GM18951 (cell line): ENCODE results near the gene DNAJC5.

Experiments used
- POLR2A ChIP-seq: IDR thresholded peaks from 4 replicates; pipeline ENCODE4 v1.6.1; 2011; ENCODE audit warnings: mild to moderate bottlenecking; ENCODE audit not compliant: insufficient read length, insufficient read depth; ENCODE audit errors: extremely low read depth
- in situ Hi-C: fragments of 300-500 bp; cut with MboI; formaldehyde crosslinking; loops from one replicate; pipeline ENCODE4 v1.12.0; 2022; ENCODE audit warnings: low sequenced_read_pairs, mixed read lengths, inconsistent platforms; ENCODE audit not compliant: unreplicated experiment

Gene DNAJC5

GRCh38 chr20:63855363-63856097 lies 39.4 kb upstream of the DNAJC5 start:
- no peak for TF ChIP-seq POLR2A
- in situ Hi-C loops, result no loop called here

- in situ Hi-C loops, result no loop called here
- TF ChIP-seq POLR2A, result no peak
Observed at GRCh38 chr20:63856098-63856511, 38.8 kb upstream of the DNAJC5 start.

- in situ Hi-C loops, result no loop called here
- TF ChIP-seq POLR2A, result peak; percentile 10
Observed at GRCh38 chr20:63857764-63858392, 37.0 kb upstream of the DNAJC5 start.

DNA sequence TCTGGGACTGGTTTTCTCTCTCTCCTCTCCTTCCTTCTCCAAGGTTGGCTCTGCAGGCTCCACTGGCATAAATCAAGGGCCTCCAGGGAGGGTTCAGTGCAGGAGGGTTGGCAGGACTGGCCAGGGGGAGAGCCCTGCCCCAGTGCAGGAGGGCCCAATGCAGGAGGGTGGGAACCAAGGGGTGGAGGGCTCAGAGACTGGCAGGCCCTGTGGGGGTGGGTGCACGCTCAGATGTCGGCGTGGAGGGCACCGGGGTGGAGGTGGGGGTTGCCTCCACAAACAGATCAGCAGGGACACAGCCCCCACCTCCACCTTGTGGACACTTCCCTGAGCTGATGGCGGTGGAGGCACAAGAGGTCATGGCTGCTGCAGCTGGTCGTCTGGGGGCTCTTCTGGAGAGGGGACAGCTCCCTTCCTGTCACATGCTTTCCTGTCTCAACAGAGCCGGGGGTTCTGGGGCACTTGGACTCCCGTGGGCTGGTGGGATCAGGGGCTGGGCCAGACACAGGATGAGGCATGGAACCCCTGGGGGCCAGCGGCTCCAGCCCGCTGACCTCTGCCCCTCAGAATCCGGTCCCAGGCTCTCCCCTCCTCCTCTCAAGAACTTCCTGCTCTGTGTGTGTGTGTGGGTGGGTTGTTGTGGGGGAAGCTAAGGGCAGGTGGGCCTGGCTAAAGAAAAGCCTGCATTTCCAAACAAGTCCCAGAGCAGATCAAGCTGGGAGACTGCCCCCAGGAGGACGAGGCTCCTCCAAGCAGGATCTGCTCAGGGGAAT lies 36.3 kb upstream of the DNAJC5 start:
- TF ChIP-seq POLR2A, result peak; percentile 2
- in situ Hi-C loops, result no loop called here

DNA sequence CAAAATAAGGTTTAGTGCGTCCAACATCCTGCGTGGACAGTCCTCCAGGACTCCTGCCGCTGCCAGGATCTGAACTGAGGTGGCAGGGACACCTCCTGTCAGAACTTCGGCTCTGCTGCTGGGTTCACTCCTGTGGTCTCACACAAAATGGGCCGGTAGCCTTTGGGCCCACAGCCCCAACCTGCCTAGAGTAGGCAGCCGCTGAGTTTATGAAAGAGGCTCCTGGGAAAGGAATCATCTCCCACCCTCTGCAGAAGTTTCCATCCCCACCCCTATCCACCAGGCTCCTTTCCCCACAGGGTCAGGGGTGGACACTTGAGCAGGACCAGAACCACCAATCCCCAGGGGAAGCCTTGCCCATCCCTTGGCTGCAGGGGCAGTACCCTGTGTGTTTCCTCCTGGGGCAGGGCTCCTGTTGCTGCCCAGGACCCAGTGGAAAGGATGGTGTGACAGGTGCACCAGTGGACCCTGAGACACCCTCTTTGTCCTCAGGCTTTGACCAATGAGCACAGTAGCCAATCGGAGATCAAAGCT lies 35.7 kb upstream of the DNAJC5 start:
- TF ChIP-seq POLR2A, result no peak
- in situ Hi-C loops, result no loop called here

DNA sequence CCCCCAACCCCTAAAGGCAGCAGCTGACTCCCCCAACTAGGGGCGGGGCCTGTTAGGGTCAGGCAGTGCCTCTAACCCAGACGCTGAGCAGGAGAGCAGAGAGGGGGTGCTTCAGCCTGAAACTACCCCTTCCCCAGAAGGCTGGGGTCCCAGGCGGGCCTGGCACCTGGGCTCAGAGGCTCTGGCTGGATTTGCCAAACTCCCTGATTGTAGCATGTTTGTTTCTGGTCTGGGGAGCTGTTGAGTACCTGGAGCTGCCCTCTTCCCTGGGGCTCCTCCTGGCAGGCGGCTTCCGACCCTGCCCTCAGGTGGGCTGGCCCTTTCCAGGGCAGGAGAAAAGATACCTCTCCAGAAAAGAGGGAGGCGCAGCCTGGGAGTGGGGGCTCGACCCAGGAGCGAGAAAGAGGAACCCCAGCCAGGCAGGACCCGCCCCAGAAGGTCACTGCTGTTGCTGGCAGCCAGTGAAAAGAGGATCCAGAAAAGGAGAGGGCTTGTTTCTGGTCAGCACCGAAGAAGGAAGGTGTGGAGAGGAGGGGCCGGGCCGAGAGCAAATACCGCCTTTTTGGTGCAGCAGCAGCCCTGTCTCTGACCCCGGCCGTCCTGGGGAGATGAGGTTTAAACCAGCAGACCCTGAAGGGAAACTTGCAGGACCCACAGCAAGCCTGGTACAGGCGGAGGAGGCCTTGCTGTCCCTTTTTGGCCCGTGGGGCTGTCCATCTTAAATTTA lies 34.4 kb upstream of the DNAJC5 start:
- no peak for TF ChIP-seq POLR2A
- in situ Hi-C loops, result no loop called here

DNA sequence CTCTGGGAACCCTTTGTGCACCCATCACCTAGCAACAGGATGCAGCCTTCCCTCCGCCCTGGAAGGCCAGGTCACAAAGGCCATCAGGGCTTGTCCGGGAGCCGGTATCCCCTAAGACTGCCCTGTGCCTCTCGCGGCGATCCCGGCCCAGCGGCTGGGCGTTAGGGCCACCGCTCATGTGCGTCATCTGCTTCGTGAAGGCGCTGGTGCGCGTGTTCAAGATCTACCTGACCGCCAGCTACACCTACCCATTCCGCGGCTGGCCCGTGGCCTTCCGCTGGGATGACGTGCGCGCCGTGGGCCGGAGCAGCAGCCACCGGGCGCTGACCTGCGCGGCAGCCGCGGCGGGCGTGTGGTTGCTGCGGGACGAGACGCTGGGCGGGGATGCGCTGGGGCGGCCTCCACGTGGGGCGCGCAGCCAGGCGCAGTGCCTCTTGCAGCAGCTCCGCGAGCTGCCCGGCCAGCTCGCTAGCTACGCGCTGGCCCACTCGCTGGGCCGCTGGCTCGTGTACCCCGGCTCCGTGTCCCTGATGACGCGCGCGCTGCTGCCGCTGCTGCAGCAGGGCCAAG lies 33.5 kb upstream of the DNAJC5 start, which contains the start of gene ABHD16B:
Gene ABHD16B (plus strand): TSS at position 134 of the 570 bp plus-strand sequence. CDS start 43 bp downstream, at position 177.
- in situ Hi-C loops, result no loop called here
- TF ChIP-seq POLR2A, result no peak

DNA sequence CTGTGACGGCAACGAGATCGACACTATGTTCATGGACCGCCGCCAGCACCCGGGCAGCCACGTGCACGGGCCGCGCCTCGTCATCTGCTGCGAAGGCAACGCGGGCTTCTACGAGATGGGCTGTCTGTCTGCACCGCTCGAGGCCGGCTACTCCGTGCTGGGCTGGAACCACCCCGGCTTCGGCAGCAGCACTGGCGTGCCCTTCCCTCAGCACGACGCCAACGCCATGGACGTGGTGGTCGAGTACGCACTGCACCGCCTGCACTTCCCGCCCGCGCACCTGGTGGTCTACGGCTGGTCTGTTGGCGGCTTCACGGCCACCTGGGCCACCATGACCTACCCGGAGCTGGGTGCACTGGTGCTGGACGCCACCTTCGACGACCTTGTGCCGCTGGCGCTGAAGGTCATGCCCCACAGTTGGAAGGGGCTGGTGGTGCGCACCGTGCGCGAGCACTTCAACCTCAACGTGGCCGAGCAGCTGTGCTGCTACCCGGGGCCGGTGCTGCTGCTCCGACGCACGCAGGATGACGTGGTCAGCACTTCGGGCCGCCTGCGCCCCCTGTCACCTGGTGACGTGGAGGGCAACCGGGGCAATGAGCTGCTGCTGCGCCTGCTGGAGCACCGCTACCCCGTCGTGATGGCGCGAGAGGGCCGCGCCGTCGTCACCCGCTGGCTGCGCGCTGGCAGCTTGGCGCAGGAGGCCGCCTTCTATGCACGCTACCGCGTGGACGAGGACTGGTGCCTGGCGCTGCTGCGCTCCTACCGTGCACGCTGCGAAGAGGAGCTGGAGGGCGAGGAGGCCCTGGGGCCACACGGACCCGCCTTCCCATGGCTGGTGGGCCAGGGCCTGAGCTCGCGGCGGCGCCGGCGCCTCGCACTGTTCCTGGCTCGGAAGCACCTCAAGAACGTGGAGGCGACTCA lies 32.7 kb upstream of the DNAJC5 start:
- in situ Hi-C loops, result no loop called here
- no peak for TF ChIP-seq POLR2A

DNA sequence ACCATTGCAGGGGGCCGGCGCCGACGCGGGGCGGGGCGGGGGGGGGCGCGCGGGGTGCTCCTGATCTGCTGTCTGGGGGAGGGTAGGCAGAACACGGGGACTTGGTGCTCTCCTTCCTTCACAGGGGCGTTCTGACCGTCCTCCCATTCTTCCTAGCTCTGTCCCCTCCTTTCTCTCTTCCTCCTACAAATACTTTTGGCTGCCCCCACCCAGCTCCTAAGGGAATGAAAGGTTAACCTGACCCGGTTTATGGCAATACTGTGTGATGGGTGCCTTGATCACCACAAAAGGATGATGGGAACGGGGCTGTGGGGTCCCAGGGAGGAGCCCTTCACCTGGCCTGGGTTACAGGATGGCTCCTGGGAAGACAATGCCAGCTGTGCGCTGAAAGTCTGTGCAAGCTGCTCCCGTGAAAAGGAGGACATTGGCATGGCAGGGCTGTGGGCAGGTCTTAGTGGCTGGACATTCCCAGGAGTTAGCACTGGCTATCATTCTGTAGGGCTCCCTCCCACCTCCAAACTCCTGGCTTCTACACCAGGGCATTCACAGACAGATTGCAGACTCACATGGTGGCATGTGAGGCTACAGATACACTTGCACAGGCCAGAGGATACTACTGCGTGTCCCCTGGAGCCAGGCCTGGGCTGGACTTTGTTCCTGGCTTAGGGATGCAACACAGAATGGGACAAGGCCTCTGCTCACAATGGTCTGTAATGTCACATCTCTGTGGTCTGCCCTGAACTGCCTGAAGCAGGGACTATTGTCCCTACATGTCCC lies 31.7 kb upstream of the DNAJC5 start:
- TF ChIP-seq POLR2A, result no peak
- in situ Hi-C loops, result no loop called here

GRCh38 chr20:63863798-63864544 lies 31.0 kb upstream of the DNAJC5 start:
- peak; percentile 65 for TF ChIP-seq POLR2A
- in situ Hi-C loops, result no loop called here

DNA sequence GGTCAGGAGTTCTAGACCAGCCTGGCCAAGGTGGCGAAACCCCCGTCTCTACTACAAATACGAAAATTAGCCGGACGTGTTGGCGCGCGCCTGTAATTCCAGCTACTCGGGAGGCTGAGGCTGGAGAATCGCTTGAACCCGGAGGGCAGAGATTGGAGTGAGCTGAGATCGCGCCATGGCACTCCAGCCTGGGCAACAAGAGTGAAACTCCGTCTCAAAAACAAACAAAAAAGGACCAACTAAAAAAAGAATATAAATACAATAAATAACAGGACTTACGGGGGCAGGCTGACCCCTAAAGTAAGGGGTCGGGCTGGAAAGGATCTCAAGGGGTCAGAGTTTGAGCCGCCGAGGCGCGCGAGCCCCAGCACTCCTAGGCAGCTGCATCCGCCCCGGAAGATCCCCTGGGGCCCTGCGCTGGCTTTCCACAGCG lies 30.4 kb upstream of the DNAJC5 start:
- in situ Hi-C loops, result no loop called here
- no peak for TF ChIP-seq POLR2A
